Islet of Langerhans (tissue), 1 donor: ENCODE measurements around the gene ARHGAP26.

Source experiments
- FAIRE-seq: peaks from one replicate; lab custom pipeline; 2011; peaks lifted over from hg19 to GRCh38; lab: Jason Lieb, UNC

Gene ARHGAP26

GRCh38 chr5:143248822-143249579 lies 478.8 kb downstream of the ARHGAP26 start:
- no peak for FAIRE-seq

GRCh38 chr5:143249851-143250250 lies 479.7 kb downstream of the ARHGAP26 start:
- FAIRE-seq, result no peak

- no peak for FAIRE-seq
Observed at GRCh38 chr5:143251190-143251589, 481.0 kb downstream of the ARHGAP26 start.

GRCh38 chr5:143251946-143252345 lies 481.8 kb downstream of the ARHGAP26 start:
- FAIRE-seq, result no peak

GRCh38 chr5:143254819-143255218 lies 484.6 kb downstream of the ARHGAP26 start:
- no peak for FAIRE-seq

GRCh38 chr5:143258559-143259253 lies 488.5 kb downstream of the ARHGAP26 start:
- FAIRE-seq, result no peak

- FAIRE-seq, result no peak
Observed at GRCh38 chr5:143259254-143259605, 489.1 kb downstream of the ARHGAP26 start.

GRCh38 chr5:143261748-143262392 lies 491.7 kb downstream of the ARHGAP26 start:
- FAIRE-seq, result no peak

GRCh38 chr5:143262393-143263174 lies 492.4 kb downstream of the ARHGAP26 start:
- no peak for FAIRE-seq

- FAIRE-seq, result no peak
Observed at GRCh38 chr5:143263272-143263810, 493.2 kb downstream of the ARHGAP26 start.

GRCh38 chr5:143265995-143266394 lies 495.8 kb downstream of the ARHGAP26 start:
- FAIRE-seq, result no peak

- FAIRE-seq, result no peak
Observed at GRCh38 chr5:143267186-143267585, 497.0 kb downstream of the ARHGAP26 start.

GRCh38 chr5:143268388-143268787 lies 498.2 kb downstream of the ARHGAP26 start:
- FAIRE-seq, result no peak

- no peak for FAIRE-seq
Observed at GRCh38 chr5:143271431-143271830, 501.3 kb downstream of the ARHGAP26 start.

- FAIRE-seq, result no peak
Observed at GRCh38 chr5:143274952-143275351, 504.8 kb downstream of the ARHGAP26 start.

GRCh38 chr5:143275512-143276363 lies 505.6 kb downstream of the ARHGAP26 start:
- no peak for FAIRE-seq

- no peak for FAIRE-seq
Observed at GRCh38 chr5:143277536-143277935, 507.4 kb downstream of the ARHGAP26 start.
